GM03348 (cell line): ENCODE measurements around the gene LYVE1.

Experiments
- DNase-seq: peaks from one replicate; pipeline ENCODE4 v3.0.0; 2012; ENCODE audit warnings: low spot score

Gene LYVE1

DNA sequence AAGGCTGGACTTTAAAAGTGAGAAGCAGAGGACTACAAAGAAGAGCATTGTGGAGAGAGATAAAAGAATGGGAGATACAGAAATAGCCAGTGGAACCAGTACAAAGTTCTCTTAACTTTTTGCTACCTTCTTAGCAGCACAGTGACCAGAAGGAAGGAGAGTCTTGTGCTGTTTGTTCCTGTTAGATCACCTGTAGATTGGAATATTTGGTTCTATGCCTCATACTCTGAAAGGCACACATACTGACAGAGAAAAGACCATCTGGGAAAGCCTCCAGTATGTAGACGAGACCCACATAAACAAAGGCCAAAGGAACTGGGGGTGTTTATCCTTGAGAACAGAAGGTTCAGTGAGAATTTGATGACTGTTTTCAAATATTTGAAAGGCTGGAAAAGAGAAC lies 46.2 kb downstream of the LYVE1 start:
- no peak for DNase-seq

GRCh38 chr11:10520562-10520961 lies 47.9 kb downstream of the LYVE1 start:
- no peak for DNase-seq

DNA sequence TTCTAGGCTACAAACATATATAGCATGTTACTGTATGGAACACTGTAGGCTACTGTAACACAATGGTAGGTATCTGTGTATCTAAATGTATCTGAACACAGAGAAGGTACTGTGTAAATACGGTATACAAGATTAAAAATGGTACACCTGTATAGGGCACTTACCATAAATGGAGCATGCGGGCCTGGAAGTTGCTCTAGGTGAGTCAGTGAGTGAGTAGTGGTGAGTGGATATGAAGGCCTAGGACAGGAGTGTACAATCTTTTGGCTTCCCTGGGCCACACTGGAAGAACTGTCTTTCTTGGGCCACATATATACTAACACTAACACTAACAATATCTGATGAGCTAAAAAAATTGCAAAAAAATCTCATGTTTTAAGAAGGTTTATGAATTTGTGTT lies 48.8 kb downstream of the LYVE1 start:
- DNase-seq: no peak

- no peak for DNase-seq
Observed at GRCh38 chr11:10518891-10519290, 49.6 kb downstream of the LYVE1 start.

DNA sequence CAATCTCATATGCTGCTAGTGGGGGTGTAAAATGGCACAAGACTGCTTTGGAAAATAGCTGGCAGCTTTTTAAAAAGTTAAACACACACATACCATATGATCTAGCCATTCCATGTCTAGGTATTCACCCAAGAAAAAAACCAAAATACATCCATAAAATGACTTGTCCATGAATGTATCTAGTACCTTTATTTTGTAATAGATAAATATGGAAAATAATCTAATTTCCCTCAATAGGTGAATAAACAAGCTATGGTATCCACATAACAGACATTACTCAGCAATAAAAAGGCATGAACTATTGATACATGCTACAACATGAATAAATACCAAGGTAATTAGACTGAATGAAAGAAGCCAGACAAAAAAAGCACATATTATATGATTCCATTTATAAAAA lies 50.3 kb downstream of the LYVE1 start:
- no peak for DNase-seq

DNA sequence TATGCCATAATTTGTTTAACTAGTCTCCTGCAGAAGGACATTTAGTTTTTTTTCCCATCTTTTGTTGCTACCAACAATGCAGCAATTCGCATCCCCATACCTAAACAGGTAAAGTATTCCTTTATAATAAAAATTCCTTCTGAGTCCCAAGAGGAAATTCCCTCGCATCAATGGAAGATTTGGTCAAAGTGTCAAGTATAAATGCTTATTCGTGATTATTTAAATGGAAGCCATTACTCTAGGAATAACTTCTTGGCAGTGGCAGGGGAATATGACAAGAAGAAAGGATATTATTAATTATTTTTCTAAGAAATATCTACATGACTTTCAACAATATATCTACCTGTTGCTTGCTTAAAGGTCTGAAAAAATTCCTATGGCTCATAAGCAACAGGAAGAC lies 53.0 kb downstream of the LYVE1 start:
- DNase-seq: no peak

- peak; percentile 32 for DNase-seq
Observed at GRCh38 chr11:10514709-10515108, 53.8 kb downstream of the LYVE1 start.

DNA sequence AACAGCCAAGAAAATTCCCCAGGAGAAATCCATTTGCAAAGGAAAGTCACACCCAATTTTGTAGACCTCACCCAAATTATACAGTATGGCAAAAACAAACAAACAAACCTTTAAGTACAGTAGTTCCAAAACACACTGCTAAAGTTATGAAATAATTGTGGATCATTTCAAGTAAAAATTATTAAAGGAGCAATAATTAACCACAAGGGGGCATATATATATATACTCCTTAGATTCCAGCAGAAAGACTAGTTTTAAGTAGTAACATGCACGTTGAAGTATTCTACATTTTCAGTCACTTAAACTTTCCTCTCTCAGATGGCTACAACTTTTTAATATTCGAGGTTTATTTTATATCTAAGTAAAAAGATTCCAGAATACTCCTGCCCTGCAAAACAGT lies 54.3 kb downstream of the LYVE1 start:
- peak; percentile 42 for DNase-seq

- no peak for DNase-seq
Observed at GRCh38 chr11:10511181-10511621, 57.3 kb downstream of the LYVE1 start.
